Measurements from ENCODE around the gene MDK. TPM values are rescaled to one million over a fixed set of nuclear protein-coding genes. Genes with fewer than 3 reads are reported as not detected.
A peak's percentile ranks its signal among the peaks of the same experiment; 100 is the strongest.
"Not testable (repeated sequence)": the region's sequence is repeated elsewhere in the genome, so short reads cannot be mapped to it uniquely, and the experiment has no call there.

MDK gene
- total and polyA plus RNA-seq, 8 donors: 5.5 to 151 (median 25.8) TPM

GRCh38 chr11:46369458-46370152 is 11.9 kb upstream of the MDK start:
- no peaks in the 10 kb centered on the region for H3K27me3 ChIP-seq
- no peak overlapping the region for H3K27ac ChIP-seq
- intact Hi-C loops (cut with DNase I; ENCODE audit: low total_unique reads): no loop called here
- no peak overlapping the region for H3K4me3 ChIP-seq
- peak; percentile 67 to 86 for DNase-seq
- 62 to 78% (median 67%) methylated on average over 17 to 25 of the region's 25 CpGs for WGBS, 5 donors
- TF ChIP-seq EP300 (IDR thresholded peaks at IDR 0.05) (no peak), CTCF (IDR thresholded peaks at IDR 0.05) (peak in 5 of 7 experiments; percentile 63 to 90 (median 83))
- peaks cover 0 to 19% (median 13%) of the 10 kb centered on the region in 4 donors for H3K4me1 ChIP-seq
- H3K36me3 ChIP-seq: peaks cover 44 to 77% (median 72%) of the 10 kb centered on the region in 4 donors
- no peaks in the 10 kb centered on the region for H3K9me3 ChIP-seq

DNA sequence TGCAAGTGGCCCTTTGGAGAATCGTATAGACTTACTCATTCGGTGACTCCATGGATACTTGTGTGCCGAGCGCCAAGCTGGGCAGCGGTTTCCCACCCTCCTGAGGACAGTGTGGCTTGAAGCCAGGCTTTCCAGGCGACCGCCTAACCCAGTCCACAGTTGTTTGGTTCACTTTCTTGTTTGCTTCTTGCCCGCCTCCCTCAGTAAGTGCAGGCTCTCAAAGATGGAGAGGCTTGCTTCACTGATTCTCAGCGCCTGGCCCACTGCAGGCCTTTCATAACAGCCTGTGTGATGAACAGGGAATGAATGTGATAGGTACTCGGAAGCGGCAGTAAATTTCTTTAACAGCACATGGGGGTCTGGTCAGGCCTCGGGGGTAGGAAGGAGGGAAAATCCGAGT is 11.2 kb upstream of the MDK start:
- 83 to 92% (median 90%) methylated on average over 13 of the region's 13 CpGs for WGBS, 5 donors
- intact Hi-C loops (cut with DNase I; ENCODE audit: low total_unique reads): no loop called here
- TF ChIP-seq POLR2AphosphoS5 (IDR thresholded peaks at IDR 0.05) (no peak), EP300 (IDR thresholded peaks at IDR 0.05) (no peak), POLR2A (IDR thresholded peaks at IDR 0.05) (no peak), CTCF (IDR thresholded peaks at IDR 0.05) (no peak)

GRCh38 chr11:46371262-46371661 is 10.2 kb upstream of the MDK start:
- H3K4me3 ChIP-seq; H3K27ac ChIP-seq; H3K9me3 ChIP-seq; DNase-seq; H3K27me3 ChIP-seq; intact Hi-C loops (cut with DNase I; ENCODE audit: low total_unique reads): not testable (repeated sequence)
- H3K4me1 ChIP-seq: peaks cover 0 to 17% (median 13%) of the 10 kb centered on the region in 4 donors
- 93 to 98% (median 96%) methylated on average over 15 to 19 of the region's 19 CpGs for WGBS, 5 donors
- peaks cover 60 to 92% (median 87%) of the 10 kb centered on the region in 4 donors for H3K36me3 ChIP-seq

More for the DNA sequence above, 11.2 kb upstream of the MDK start:
- no peak for DNase-seq
- Histone ChIP-seq H3K4me1 (peaks cover 0 to 17% (median 13%) of the 10 kb centered on the region in 4 donors), H3K27me3 (no peaks in the 10 kb centered on the region), H3K36me3 (peaks cover 50 to 83% (median 78%) of the 10 kb centered on the region in 4 donors), H3K4me3 (no peak overlapping the region), H3K9me3 (no peaks in the 10 kb centered on the region), H3K27ac (no peak overlapping the region)

- intact Hi-C loops (cut with DNase I; ENCODE audit: low total_unique reads): no loop called here
- H3K27ac ChIP-seq: no peak overlapping the region
- WGBS, 5 donors: 76 to 86% (median 82%) methylated on average over 10 of the region's 10 CpGs
- H3K36me3 ChIP-seq: peaks cover 67 to 93% (median 89%) of the 10 kb centered on the region in 4 donors
- DNase-seq: no peak
- H3K4me1 ChIP-seq: peaks cover 0 to 10% (median 9%) of the 10 kb centered on the region in 4 donors
- no peaks in the 10 kb centered on the region for H3K27me3 ChIP-seq
- H3K9me3 ChIP-seq: no peaks in the 10 kb centered on the region
- TF ChIP-seq EP300 (IDR thresholded peaks at IDR 0.05) (no peak), CTCF (IDR thresholded peaks at IDR 0.05) (no peak), POLR2AphosphoS5 (IDR thresholded peaks at IDR 0.05) (no peak), POLR2A (IDR thresholded peaks at IDR 0.05) (no peak)
- H3K4me3 ChIP-seq: no peak overlapping the region
These were observed 9.4 kb upstream of the MDK start for GRCh38 chr11:46372086-46372485.

- intact Hi-C loops (cut with DNase I; ENCODE audit: low total_unique reads): not testable (repeated sequence)
- H3K36me3 ChIP-seq: peaks cover 72 to 97% (median 93%) of the 10 kb centered on the region in 4 donors
These were observed 9.0 kb upstream of the MDK start for GRCh38 chr11:46372501-46372900.

More at GRCh38 chr11:46372501-46372900, 9.0 kb upstream of the MDK start:
- not testable (repeated sequence) for H3K4me1 ChIP-seq, H3K27me3 ChIP-seq, H3K27ac ChIP-seq, DNase-seq, H3K4me3 ChIP-seq, H3K9me3 ChIP-seq
- WGBS, 5 donors: 90 to 96% (median 92%) methylated on average over 9 to 15 of the region's 15 CpGs

Measured in stomach (tissue), 9 donors.